ENCODE measurements around the gene GRK4.

GRCh38 chr4:2924765-2925301 lies 38.5 kb upstream of the GRK4 start:
- TF ChIP-seq CTCF (IDR thresholded peaks at IDR 0.05; ENCODE audit: low read depth, low read length) (no peak), EZH2phosphoT487 (IDR thresholded peaks at IDR 0.05; ENCODE audit: low read depth) (no peak)
